ENCODE results near the gene TTYH3.

TTYH3 gene

DNA sequence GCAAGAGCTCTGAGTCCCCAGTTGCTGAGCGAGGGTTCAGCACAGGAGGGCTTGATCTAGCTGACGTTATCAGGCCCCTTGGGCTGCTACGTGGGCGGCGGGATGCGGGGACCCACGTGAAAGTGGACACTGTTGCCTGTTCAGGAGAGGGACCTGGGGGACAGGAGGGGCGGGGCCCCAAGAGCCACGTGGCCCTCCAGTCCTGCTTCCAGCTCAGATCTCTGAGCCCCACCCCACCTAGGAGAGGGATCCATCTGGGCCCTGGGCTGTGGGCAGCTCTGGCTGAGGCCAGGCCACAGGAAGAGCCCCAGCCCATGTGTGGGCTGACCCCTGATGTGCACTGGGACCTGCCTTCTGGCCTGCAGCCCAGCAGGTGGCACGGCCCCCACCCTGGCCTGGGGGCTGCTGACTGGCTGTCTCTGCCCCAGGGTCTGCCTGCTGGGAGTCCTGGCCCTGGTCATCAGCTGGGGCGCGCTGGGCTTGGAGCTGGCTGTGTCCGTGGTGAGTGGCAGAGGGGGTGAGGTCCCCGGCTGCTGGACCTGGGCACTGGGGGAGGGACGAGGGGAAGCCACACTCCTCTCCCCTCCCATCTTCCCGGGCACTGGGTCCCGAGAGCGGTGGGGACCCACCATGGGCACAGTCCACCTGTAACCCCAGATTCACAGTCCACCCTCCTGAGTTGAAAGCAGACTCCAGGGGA is 17.5 kb downstream of the TTYH3 start:
- no peak for DNase-seq (ENCODE audit: low spot score)

DNA sequence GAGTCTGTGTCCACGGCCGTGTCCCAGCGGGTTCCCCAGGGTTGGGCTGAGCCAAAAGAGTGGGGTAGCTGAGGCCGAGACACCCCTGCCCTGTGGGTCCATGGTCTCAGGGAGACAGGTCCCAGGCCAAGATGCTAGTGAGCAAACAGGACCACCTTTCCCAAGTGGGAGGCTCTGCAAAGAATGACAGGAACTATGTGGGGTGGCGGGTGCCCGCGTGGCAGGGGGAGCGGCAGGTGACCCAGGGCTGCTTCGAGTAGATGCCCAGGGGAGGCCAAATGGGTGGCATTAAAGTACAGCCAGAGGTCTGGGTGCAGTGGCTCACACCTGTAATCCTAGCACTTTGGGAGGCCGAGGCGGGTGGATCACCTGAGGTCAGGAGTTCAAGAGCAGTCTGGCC is 18.2 kb downstream of the TTYH3 start:
- DNase-seq (ENCODE audit: low spot score): no peak

DNA sequence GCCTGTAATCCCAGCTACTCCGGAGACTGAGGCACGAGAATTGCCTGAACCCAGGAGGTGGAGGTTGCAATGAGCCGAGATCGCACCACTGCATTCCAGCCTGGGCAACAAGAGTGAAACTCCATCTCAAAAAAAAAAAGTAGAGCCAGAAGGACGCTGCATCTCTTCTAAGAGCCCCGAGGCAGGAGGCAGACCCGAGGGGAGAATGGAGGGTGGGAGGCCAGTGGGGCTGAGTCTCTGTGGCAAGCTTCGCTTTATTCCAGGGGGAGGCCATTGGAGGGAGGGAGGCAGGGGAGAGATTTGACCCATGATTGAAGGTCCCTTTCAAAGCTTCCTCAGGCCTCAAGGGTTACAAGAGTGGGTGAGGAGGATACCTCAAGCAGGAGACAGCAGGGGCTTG is 18.7 kb downstream of the TTYH3 start:
- no peak for DNase-seq (ENCODE audit: low spot score)

DNA sequence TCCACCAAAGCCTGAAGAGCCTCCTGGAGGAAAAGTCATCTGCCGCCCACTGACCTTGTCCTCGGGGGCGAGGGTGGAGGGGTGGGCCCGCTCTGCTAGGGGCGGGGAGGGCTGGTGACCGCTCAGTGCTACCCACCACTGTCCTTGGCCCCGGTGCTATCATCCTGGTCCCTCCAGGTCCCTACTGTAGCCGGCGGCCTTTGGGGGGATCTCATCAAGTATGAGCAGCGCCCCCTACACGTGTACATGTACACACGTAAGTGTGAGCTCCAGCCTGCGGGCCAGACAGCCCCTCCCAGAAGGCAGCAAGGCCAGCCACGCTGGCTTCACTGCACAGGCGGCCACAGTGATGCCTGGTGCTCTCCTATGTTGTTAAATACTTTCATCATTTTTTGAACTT is 19.6 kb downstream of the TTYH3 start:
- DNase-seq (ENCODE audit: low spot score): no peak

DNA sequence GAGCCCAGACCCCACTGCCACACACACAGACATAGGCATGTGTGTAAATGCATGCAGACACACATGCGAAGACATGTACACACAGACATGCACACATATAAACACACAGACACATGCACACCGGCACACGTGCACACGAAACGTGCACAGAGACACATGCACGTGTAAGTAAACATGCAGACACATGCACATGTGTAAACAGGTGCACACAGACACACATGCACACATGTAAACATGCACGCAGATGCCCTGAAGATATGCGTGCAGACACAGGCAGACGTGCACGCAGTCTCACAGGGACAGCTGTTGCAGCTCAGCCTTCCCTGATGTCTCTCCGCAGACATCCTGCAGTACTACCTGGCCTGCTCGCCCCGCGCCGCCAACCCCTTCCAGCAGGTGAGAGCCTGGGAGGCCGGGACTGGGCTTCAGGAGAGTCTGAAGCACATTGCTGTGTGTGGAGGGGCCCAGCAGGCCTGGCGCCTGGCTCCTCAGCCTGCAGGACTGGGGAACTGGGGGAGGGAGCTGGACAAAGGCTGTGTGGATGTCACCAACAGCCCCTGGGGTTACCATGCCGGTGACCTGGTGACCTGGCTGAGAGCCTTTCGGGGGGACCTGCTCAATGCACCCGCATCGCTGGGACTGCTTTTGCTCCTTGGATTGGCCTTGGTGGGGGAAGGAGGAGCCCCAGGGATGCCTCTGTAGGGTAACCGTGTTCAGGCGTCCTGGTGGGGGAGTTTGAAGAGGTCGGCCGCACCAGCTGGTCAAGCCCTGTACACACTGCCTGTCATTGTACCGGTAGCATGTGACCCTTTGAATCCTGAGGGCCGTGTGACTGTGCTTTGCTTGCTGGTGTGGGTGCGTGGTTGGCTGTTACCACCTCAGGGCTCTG is 20.3 kb downstream of the TTYH3 start:
- DNase-seq (ENCODE audit: low spot score): no peak

DNA sequence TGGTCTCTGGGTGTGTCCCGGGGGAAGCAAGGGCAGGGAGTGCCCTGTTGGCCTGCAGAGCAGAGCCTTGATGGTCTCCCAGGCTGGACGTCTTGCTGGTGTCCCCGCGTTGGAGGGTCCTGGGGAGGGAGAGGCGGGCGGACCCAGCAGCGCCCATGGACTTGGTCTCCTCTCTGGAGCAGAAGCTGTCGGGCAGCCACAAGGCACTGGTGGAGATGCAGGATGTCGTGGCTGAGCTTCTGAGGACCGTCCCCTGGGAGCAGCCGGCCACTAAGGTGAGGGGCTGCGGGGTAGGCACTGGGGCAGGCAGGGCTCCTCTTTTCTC is 20.9 kb downstream of the TTYH3 start:
- no peak for DNase-seq (ENCODE audit: low spot score)

DNA sequence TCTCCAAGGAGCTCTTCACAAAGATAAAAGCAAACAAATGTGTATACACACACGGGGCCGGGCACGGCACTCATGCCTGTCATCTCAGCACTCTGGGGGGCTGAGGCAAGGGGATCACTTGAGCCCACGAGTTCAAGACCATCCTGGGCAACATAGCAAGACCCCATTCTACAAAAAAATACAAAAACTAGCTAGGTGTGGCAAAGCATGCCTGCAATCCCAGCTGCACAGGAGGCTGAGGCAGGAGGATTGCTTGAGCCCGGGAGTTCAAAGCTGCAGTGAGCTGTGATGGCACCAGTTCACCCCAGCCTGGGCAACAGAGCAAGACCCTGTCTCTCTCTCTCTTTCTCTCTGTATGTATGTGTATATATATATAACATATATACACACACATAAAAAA is 22.3 kb downstream of the TTYH3 start:
- no peak for DNase-seq (ENCODE audit: low spot score)

DNA sequence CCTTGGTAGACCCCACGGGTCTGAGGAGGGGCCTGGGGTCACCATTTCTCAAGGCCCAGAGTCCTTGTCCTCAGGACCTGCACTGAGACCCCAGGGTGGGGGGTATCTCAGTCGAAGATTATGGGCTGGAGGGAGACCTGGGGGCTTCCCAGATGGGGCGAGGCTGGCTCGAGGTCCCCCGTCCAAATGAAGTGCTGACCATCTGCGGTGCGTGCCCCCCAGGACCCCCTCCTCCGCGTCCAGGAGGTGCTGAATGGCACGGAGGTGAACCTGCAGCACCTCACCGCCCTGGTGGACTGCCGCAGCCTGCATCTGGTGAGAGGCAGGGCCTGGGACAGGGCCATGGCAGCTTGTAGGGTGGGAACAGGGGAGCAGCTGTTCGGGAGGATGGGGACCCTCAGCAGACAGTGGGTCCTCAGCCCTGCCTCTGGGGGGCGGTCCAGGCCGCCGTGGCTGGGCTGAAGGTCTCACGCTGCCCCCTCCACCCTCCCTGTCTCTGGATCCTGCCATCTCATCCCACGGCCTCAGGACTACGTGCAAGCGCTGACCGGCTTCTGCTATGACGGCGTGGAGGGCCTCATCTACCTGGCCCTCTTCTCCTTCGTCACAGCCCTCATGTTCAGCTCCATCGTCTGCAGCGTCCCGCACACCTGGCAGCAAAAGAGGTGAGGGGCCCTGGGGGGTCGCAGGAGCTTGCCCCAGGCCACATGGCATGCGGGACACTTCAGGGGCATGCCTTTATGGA is 24.3 kb downstream of the TTYH3 start:
- no peak for DNase-seq (ENCODE audit: low spot score)

DNA sequence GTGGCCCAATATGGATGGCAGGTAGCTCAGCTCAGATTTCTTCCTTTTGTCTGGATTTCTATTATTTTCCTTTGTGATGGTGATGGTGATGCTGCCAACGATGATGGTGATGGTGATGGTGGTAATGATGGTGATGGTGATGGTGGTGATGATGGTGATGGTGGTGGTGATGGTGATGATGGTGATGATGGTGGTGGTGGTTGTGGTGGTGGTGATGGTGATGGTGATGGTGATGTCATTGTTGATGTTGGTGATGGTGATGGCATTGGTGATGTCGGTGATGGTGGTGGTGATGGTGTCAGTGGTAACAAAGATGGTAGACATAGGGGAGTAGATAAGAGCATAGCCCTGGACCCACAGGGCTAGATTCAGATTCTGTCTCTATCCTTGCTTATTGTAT is 25.4 kb downstream of the TTYH3 start:
- no peak for DNase-seq (ENCODE audit: low spot score)

DNA sequence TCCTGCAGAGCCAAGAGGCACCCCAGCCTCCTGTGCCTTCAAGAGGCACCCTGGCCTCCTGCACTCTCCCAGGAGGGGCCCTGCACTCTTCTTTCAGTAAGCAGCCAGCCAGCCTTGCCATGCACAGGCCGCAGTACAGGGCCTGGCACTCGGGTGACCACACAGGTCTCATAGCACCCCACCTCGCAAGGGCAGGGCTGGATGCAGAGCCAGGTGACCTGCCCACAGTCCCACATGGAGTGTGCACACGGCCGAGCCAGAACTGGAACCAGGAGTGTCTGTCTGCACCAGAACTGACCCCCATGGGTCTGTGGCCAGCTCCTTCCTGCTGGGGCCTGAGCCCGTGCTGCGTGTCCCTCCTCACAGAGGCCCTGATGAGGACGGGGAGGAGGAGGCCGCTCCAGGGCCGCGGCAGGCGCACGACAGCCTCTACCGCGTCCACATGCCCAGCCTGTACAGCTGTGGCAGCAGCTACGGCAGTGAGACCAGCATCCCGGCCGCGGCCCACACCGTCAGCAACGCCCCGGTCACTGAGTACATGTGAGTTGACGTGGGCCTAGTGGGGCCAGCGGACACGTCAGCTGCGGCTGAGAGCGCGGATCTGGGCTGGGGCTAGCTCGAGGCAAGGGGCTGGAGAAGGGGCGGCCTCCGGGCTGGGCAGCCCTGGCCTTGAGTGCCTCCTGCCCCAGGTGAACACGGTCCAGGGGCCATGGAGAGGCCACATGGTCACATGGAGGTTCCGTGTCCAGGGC is 26.3 kb downstream of the TTYH3 start:
- DNase-seq (ENCODE audit: low spot score): no peak

DNA sequence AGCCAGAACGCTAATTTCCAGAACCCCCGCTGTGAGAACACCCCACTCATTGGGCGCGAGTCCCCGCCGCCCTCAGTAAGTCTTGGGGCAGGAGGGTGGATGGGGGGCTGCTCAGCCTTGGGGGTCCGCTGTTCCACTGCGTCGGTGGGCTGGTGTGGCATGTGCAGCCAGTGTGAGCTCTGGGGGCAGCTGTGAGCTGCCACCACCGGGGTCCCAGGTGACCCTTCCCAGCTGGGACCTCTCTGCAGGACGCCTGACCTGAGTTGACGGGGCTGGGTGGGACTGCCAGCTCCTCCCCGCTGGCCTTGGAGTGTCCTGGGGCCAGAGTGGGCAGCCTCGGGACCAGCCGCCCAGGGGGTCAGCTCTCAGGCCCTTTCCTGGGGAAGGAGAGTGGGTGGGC is 27.2 kb downstream of the TTYH3 start:
- DNase-seq (ENCODE audit: low spot score): no peak

DNA sequence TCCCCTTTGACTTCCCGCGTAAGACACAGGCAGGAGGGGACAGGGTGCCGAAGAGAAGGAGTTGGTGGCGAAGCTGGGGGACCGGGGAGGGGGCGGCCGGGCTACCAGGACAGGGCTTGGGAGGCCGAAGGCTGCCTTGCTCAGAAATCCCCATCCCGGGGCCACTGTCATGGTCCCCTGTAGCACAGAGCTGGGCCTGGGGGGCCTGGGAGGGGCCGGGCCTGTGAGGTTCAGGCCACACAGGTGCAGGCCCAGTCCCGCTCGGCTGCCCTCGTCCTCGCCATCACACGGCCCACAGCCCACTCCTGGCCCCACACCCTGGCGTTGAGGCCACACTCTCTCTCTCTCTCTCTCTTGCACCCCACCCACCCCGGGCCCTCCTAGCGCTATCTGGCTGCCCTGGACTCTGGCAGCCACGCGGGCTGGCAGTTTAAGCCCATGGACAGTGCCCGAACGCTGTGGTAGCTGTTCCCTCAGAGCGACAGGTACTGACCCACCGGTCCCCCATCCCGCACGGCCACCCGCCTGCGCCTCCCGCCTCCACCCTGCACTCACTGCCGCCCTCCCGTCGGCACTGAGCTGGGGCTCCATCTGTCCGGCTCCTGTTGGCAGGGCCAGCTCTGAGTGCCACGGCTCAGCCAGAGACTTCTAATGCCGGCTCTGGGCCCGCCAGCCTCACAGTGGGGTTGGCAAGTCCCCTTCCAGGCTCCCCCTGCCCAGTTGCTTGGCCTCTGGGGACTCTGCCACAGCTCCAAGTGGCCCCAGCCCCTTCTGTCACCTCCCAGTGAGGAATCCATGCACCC is 28.0 kb downstream of the TTYH3 start:
- DNase-seq (ENCODE audit: low spot score): no peak

DNA sequence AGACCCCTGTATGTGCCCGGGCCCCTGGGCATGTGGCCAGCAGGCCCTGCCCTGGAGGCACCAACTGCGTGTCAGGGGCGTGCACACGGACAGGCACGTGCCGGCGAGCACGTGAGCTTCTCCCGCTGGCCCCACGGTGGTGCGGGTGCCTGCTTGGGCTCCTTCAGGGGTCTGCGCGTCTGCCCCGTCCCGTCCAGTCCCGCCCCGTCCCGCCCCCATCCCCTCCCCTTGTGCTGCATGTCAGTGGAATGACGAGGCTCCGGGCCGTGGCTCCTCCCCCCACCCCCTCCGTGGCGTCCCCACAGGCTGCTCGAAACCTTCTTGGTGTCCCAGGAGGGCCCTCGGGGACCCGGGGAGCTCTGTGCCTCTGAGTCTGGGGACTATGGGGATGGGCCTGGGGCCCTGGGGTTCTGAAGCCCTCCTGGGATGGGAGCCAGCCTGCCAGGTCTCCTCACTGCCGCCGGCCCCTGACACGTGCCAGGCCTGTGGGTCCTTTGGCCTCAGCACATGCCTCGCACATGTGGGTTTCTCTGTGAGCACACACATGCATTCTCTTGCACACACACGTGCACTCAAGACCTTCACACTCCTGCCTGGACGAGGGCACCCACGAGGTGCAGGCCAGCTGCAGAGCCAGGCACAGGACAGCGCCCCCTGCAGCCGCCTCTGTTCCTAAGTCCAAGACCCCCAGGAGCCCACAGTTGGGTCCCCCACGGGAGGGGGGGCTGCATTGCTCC is 28.7 kb downstream of the TTYH3 start:
- no peak for DNase-seq (ENCODE audit: low spot score)

DNA sequence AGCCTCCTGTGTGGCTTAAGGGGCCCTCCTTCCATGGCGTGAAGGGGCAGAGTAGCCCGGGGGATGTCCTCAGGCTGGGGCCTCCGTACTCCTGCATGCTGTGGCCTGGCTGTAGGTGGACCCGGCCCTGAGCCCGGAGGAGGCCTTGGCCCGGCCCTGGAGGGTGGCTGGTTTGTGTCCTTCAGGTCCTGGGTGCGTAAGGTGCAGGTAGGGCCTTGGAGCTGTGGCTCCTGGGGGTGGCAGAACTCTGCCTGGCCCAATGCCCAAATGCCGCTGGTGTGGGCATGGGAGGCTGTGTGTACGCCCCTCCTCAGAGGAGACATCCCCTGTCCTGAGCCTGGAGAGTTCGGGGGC is 29.3 kb downstream of the TTYH3 start:
- DNase-seq (ENCODE audit: low spot score): no peak

DNA sequence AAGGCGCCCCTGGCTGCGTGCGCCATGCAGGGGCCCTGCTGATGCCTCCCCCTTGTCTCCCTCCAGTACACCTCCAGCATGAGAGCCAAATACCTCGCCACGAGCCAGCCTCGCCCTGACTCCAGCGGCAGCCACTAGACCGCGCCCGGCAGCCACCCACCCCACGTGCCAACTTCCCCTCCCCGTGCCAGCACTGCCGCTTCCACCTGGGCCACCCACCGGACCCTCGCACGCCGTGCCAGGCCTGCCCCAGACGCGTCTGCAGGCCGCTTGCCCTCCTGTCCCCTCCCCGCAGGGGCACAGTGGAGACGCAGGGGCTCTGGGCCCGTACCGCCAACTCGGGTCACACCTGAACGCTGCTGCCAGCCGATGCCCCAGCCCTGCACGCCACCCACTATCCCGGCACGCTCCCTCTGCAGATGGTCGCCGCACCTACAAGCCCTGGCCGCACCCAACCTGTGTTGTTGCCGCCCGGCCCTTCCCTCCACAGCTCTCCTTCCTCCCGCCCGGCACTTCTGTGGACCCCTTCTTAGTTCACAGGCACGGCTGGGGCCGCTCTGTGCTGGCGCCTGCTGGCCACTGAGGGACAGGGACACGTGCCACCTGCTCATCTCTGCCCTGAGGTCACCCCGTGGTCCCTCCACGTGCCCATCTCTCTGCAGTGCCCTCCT is 30.0 kb downstream of the TTYH3 start:
- no peak for DNase-seq (ENCODE audit: low spot score)

DNA sequence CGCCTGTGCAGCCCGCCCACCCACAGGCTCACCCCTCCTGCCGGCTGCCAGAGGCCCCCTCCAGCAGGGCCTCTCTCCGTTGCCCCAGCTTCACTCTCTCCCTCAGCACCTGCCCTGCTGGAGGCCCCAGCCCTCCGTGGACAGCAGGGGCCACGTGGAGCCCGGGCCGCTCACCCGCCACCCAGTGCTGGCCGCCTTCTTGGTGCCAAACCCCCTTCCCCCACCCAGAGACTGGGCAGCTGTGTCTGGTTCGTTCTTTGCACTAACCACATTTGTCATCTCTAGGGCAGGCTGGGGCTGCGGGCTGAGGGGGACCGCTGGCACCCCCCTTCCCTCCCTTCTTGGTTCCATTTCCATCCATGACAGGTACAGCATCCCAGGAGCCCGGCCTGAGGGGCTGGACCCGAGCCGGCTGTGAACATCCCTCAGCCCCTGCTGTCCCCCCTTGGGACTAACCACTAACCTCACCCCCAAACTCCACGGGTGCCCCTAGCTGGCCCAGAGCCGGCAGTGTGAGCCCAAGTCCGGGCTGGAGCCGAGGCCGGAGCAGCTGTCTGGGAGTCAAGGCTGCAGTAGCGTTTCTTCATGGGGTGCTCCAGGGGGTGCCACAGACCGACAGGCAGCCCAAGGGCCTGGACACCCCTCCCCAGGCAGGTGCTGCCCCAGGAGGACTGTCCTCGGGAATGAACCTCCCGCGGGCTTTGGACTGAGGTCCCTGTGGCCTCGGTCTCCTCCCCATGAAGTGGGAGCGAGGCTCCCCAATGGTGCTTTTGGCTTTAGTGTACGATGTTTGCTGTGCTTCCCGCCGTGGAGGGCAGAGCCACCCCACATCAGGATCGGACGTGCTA is 30.7 kb downstream of the TTYH3 start:
- no peak for DNase-seq (ENCODE audit: low spot score)

DNA sequence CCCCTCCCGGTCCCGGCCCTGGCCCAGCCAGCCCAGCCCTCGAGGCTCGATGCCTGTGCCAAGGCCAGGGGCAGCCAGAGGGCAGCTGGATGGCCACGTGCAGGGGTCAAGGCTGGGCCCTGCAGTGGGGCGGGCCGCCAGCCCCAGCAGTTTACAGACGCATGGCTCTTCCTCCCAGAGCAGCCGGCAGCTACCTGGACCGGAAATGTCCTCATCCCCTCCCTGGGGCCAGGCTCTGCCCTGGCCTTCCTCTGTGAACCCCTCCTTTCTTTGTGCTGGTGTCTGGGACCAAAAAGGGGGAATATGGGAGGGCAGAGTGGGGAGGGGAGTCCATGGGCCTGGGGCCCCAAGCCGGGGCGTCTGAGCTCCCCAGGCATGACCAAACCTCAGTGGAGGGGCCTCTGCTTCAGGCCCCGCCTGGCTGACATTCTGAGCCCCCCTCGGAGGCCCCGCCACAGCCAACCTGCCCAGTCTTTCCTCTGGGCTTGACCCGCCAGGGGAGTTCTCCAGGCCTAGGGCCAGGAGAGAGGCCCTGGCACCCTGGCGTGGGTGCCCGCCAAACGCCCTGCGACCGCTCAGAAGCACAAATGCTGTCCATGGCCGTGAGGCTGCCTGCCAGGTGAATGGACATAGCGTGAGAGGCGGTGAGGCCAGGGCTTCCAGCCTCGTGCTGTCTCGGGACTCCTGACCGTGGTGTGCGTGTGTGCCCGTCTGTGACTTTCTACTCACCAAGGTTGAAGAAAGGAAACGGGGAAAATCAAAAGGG is 31.5 kb downstream of the TTYH3 start:
- no peak for DNase-seq (ENCODE audit: low spot score)

DNA sequence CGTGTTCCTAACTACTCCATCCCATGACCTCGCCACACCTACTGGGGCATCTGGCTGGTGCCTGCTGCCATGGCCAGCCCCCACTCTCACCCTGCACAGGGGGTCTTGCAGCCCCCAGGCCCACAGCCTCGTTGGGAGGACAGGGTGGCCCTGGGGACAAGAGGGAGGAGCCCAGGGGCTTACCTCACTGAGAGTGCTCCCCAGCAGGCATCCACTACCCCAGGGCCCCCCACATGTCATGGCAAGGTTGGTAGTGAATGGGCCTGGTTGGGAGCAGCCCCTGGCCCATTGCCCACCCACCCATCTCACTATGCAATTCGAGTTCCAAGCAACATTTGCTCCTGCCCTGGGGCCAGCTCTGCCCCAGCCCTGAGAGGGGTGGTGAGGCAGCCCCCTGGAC is 32.2 kb downstream of the TTYH3 start:
- DNase-seq (ENCODE audit: low spot score): no peak

DNA sequence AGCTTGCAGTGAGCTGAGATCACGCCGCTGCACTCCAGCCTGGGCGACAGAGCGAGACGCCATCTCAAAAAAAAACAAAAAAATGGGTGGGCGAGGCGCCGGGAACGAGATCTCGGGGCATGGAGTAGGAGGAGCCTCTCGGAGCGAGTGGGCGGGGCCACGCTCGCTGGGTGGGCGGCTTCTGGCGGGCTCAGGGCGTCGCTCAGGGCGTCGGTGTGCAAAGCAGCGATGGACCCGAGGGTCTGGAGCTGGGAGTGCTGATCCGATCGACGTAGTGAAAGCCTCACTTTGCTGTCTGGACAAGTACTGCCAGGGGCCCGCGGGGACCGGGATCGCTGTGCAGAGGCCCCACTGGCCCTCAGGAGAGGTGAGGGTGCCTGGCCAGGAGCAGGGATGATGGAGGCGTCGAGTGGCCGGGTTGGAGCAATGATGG is 33.6 kb downstream of the TTYH3 start:
- DNase-seq (ENCODE audit: low spot score): no peak
